ENCODE data around the gene BSND.
"Not testable (repeated sequence)": the region's sequence is repeated elsewhere in the genome, so short reads cannot be mapped to it uniquely, and the experiment has no call there.

BSND gene

DNA sequence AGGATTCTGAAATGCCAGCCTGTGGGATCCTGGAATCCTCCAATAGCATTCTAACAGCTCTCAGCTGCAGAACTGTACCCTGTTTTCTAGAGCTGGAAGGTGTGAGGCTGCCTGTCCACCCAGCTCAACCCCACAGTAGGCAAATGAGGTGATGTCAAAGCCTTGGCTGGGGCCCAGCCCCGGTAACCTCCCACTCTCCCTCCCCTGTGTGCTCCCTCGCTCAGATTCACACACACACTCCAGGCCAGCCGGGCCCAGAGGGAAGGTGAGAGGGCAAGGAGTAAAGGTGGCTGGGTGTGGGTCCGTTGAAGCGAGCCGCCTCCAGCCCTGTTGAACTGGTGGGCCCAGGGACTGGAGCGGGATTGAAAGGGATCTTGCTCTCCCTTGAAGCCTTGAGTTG is at the start of gene BSND:
Gene BSND (plus strand): TSS at position 257 of the 400 bp plus-strand sequence. CDS start 254 bp downstream, outside the sequence.
- DNase-seq, result peak; percentile 86

DNA sequence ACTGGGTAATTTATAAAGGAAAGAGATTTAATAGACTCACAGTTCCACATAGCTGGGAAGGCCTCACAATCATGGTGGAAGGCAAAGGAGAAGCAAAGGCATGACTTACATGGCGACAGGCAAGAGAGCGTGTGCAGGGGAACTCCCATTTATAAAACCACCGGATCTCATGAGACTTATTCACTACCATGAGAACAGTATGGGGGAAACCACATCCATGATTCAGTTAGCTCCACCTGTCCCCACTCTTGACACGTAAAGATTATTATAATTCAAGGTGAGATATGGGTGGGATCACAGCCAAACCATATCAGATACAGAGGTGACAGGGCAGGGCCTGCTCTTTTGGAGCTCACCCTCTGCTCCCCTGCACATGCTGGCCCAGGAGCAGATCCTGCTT is 49.7 kb upstream of the BSND start:
- DNase-seq, result no peak

DNA sequence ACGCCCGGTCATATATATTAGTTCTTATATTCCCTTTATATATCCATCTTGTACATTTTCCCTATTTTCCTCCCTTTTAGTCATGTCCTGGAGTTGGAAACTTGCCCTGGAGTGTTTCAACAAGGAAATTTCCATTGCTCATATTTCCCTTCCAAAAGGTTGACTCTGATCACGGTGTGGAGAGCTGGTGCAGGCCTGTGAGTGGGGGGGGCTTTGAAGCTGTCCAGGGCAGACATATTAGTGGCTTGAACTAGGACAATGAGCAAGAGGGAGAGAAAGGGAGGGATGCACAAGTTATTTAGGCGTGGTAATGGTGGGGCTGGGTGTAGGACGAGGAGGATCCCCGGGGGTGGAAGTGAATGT is 48.7 kb upstream of the BSND start:
- no peak for DNase-seq

DNA sequence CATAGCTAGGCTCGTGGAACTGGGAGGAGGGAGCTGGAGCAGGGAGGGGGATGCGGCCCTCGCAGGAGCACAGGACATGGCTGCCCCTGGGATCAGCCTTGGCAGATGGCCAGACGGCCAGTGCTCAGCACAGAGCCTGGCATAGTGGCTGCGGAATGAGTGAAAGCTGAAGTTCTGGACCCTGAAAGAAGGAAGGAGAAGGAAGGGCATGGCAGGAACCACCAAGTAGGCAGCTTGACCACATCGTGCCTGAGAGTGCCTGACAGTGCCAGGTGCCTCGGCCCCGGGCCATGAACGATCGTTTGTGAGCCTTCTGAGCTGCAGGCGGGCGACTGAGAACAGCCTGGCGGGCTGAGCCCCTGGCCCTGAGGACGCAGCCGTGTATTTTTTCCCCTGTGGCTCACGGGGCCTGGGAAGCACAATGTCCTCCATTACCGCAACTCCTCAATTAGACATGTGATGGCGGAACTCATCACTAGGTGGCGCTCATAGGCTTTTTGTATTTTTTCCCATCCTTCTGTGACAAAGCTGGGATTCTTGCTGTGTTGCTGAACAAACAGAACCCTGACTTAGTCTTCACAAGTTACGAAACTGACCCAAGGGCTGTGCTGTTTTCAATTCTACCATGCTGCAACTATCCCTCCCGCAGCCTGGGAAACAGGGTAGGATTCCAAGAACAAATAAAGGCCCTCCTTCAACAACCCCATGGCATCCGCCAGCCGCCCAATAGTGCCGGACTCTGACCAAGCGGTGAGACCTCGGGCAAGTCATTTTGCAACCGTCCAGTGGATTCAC is 48.2 kb upstream of the BSND start:
- DNase-seq, result peak; percentile 90

DNA sequence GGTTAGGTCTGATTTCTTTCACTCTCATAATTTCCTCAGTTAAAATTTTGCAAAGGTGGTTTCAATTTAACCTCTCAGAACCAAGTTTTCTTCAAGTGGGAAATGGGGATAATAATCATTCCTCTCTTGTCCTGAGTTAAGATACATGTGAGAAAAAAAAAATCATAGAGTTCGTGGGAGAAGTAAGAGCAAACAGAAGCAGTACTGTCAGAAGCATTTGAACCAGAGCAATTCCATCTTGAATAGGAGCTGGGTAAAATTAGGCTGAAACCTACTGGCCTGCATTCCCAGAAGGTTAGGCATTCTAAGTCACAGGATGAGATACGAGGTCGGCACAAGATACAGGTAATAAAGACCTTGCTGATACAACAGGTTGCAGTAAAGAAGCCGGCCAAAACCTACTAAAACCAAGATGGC is 46.9 kb upstream of the BSND start:
- DNase-seq, result no peak

DNA sequence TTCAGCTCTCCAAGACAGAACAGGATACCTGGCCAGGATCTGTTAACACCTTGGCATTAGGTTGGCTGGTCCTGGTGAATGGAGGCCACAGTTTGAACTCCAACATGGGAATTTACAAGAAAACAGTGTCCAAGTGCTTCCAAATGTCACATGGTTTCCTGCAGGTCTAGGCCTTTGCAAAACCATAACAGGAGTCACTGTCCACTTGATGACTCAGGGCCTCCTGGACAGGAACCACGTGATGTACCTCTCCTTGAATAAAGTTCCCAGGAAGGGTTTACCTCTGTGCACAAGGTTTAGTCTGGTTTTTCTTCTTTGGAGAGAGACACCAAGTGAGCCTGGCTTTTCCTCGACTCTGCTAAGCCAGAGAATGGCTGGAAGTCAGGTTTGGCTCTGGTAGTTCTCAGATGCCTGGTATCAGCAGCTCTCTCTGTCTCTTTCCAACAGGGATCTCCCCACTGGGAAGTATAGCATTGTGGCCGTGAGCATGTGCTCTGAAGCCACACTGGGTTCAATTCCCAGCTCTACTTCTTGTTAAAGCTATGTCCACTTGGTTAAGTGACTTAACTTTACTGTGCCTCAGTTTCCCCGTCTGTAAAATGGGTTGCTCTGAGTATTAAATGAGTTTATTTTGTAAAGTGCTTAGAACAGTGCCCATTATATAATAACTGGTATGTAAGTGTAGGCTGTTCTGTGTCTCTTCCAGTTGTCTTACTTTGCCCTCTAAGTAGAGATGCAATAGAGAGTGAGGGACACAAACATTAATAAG is 45.6 kb upstream of the BSND start:
- DNase-seq, result no peak

DNA sequence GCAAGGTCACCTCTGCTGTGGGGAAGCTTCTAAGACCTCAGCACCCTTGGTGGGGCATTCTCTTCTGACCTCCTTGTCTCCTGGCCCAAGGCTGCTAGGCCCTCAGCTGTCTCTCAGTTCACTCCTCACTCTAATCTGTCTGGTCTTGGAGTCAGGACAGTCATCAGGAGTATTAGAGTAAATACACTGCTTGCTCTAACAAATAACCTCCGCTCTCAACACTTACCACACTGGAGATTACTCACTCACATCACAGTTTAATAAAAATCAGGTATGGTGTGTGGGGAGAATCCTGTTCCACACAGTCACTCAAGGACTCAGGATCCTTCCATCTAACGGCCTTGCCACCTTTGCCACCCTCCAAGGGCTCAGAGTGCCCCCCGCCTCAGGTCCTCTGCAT is 44.9 kb upstream of the BSND start:
- DNase-seq, result no peak

DNA sequence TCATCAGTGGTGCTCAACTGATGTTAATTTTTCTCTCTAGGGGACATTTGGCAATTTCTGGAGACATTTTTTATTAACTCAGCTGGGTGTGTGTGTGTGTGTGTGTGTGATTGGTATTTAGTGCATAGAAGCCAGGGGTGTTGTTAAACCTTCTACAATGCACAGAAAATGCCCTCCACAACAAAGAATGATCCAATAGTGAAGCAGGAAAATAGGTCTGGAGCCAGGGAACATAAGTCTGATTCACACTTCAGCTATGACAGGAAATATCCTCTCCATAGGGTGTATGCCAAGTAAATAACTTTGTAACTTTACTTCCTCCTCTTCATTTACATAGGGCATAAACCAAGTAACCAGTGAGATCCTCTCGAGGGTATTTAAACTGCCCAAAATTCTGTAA is 43.4 kb upstream of the BSND start:
- DNase-seq, result no peak

DNA sequence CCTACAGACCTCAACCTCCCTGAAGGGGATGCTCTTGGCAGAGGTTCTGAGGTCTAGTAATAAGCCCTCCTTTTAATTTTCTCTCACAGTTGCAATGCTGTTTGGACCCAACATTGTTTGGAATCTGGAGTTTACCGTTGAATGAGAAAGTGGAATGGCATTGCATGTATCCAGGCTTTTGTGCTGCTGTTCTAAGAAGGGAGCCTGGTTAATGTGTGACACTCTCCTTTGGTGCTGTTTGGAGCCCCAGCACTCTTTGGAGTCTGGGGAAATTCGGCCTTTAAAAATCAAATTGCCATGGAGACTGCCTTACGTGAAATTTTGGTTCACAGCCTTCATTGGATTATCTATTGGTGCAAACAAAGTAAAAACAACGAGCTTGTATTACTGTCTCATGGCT is 42.0 kb upstream of the BSND start:
- DNase-seq, result no peak

DNA sequence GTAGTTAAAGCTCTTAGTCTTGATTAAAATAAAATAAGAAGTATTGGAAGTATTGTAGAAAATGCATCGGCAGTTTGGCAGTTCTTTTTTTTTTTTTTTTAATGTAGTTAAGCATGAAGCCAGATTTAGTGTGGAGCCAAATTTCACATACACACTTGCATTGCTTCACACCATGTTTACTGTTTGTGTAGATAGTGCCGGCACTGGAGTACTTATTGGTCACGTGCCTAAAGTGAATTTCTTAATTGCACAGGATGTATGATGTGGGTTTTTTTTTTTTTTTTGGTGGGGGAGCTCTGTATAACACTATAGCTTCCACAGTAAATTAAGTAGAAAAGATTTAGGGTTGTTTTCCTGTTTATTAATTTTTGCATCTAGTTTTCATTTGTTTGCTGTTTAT is 39.5 kb upstream of the BSND start:
- DNase-seq, result no peak

DNA sequence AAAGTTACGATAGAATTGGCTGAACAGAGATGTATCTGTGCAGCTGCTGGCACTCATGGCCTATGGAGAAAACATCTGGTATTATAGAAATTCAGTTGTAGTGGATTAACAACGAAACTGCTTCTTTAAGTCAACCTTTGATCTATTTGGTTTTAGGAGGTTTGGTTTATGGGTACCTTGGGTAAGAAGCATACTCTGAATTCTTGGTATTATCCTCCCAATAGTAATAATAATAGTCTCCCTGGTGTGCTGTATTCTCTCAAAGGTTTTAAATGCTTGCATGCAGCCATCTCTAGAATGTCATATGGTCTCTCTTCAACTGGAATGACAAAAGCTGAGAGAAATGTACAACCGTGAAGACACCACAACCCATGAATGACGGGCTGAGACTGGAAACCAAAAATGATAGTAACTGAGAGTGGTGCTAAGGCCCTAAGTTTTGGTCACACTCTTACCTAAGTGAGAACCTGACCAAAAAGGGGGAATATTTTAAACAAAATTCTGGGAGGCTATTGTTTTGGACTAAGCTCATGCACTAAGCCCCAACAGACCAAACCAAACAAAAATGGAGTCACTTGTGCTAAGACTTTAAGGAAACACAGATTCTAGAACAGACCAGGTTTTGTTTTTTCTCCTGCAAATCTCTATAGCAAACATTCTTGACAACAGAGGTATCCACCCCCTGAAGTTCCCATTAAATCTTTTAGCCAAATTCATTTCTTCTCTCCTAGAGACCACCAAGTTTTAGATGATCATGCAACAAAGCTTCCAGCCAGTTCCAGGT is 35.9 kb upstream of the BSND start:
- DNase-seq, result no peak

DNA sequence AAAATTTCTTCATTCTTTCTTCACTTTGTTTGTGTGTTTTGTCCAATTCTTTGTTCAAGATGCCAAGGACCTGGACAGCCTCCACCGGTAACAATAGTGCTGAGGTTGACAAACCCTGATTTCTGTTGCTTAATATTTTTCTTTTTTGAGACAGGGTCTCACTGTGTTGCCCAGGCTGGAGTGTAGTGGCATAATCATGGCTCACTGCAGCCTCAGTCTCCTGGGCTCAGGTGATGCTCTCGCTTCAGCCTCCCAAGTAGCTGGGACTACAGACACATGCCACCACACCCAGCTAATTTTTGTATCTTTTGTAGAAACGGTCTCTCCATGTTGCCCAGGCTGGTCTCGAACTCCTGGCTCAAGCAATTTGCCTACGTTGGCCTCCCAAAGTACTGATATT is 34.9 kb upstream of the BSND start:
- DNase-seq, result not testable (repeated sequence)

DNA sequence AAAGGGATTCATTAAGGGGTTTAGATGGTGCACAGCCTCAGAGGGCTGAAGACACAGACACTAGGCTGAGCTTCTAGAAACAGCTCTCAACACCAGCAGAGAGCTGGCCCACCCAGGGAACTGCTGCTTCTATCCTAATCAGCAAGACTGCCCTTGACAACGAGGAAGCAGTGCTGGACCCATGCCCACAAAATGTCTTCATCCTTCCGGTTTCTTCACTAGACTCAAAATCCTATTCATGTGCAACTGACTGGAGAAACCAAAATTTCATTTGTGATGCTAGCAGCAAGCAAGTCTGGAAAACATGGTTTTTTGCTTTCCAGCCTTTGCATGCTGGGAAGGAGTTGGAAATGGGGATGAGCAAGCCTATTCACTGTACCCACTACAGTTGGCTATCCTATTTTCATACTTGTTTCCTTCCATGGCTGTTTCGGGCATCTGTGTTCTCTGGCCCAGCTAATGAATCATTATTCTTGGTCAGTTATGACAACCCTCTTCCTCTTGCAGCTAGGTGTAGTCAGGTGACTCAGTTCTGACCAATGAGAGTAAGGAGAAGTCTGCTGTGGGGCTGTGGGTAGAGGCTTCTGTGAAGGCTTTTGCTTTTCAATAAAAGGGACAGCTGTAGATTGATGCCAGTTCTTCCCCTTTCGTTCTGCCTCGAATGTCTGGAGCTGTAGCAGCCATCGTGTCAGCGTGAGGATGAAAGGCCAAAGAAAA is 33.0 kb upstream of the BSND start:
- DNase-seq, result peak; percentile 93

DNA sequence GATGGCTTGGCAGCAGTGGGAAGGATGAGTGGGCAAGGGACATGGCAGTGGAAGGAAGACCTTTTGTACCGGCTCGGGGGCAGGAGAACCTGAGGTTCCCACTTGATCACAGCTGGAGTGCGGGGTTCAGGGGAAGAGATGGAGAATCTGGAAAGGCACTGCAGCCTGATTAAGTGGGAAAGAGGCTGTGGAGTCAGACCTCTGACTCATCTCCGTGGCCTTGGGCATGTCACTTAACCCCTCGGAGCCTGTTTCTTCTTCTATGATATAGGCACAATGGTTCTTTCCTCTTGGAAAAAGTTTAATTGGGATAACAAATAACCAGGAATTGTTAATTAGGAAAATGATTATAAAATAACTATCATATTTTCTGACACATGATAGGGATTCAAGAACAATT is 31.4 kb upstream of the BSND start:
- DNase-seq, result no peak

DNA sequence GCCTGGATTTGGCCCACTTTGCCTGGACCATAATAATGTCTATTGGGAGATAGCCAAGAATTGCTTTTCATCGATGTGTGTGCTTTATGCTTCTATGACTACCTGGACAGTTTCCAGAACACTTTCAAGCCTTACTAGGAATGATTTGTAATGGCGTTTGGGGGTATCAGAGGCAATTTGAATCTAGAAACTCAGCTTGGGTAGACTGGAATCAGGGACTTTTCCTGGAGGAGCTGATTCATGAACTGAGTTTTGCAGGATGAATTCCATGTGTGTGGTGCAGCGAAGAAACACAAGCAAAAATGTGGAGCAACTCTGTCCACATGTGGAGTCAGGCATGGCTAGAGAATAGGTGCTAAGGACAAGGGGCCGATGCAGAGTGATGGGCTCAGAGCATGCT is 30.2 kb upstream of the BSND start:
- DNase-seq, result no peak

DNA sequence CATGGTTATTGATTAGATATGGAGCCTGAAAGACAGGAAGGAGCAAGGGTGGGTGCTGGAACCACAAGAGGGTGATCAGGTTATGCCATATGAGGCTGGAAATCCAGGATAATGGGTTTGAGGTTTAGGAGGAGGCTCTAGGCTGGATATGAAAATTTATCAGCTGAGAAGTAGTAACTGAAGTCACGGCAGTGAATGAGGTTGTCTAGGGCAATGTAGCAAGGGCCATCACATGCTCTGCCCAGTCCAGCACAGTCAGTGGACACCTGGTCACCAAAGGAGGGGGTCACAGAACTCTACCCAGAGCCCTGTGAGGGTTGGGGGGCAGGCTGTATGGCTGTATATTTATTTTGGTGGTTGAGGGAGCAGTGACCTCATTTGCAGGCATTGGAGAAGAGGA is 28.9 kb upstream of the BSND start:
- no peak for DNase-seq

DNA sequence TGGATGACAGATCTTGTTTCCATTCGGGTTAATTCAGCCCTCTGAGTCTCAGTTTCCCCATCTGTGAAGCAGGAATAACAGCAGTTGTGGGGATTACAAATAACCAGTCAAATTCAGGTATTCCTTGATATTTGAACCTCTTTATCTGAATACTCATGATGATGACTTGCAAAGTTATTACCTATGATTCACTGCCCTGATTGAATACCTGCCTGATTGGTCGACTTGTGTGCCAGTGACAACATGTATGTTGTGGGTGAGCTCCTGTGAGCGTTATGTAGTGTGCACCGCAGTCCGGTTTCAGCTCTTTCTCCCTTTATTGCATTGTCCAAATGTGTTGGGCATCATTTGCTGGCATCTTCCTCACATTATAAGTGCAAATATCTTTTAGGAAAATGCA is 27.8 kb upstream of the BSND start:
- no peak for DNase-seq

DNA sequence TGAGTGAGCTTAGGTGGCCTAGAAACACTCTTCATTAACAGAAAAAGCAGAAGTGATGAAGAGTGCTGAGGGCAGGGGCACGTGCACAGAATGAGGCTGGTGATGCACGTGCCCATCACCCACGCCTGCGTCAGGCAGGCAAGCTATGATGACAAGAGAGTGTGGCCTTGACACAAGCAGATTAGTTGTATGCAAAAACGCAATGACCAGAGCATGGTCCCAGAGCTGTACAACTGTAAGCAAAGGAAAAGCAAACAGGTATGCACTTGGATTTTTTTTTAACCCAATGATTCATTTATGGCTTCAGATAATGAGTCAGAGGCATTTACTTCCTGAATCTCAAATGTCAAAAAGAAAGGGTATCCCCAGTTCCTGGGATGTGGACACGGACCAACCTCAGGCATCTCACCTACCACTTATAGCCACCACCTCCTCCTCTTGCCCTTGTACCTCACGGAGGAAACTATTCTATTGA is 27.4 kb upstream of the BSND start:
- no peak for DNase-seq

DNA sequence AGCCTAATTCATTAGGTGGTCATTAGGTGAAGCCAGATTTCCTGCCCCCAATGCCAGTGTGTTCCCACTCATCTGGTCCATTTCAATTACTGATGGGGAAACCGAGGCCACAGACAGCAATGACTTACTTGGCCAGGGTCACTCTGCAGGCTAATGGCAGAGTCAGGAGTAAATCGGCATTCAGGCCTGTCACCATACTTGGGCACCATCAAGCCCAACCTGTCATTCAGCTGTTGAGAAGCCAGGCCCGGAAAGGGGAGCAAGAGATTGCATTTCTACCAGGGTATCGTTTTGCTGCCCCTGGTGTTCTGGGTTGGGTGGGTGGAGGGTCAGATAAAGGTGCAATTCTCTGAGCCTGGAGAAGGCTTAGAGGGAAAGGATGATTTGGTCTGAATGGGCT is 26.3 kb upstream of the BSND start:
- DNase-seq, result no peak

DNA sequence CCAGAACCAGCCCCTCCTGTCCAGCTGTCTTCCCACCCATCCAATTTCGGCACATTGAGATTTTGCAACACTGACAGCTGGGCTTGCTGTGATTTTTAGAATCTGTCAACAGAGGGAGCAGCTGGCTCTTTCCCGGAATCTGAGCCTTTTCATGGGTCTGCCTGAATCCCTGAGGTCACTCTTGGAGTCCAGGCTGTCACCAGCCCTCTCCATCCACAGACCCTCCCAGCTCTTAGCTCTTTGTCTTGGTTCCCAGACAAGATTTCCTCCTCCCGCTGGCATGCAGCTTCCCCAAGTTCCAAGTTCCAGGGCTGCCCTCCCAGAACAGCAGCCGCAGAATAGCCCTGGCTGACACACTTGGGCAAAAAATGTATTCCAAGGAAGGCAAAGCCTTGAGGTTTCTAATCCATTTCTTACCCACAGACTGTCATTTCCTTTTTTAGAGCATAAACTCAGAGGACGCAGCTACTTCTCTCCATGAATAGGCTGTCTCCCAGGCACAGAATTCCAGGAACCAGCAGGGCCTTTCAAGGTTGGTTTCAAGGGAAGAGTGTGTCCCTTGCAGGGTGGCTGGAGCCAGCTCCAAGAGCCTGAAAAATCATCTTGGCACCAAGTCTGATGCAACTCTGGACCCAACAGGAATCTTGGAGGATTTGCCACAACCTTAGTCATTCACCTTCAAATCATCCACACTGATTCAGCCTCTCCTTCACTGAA is 25.4 kb upstream of the BSND start:
- no peak for DNase-seq

DNA sequence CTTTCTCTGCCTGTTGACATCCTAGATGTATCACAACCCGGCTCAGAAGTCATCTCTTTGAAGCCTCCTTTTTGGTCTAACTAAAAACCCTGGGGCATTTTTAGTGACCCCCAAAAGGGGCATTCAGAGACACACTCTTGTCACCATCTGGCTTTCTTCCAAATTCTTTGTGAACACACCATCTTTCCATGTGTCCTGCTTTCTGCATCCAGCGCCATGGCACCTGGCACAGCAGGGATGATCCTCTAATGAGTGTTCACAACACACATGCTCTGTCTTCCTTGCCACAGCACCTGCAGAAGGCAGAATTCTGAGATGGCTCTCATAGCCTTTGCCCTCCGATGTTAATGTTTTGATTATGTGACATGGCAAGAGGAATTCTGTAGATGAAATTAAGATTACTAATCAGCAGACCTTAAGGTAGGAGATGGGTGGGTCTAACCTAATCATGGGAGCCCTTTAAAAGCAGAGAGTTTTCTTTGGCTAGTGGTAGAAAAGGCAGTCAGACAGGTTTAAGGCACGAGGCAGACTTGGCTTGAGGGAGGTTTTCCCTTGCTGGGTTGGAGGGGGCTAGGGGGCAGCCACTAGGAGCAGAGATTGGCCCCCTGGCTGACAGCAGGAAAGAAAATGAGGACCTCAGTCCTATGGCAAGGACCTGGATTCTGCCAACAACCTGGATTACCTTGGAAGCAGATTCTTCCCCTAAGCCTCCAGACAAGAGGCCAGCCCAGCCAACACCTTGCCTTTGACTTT is 23.2 kb upstream of the BSND start:
- no peak for DNase-seq

Data from RPMI8226 (cell line).